Stimulated activated memory B cell treated with anti-CD40 and anti-IgM and Interleukin-4, amounts not matched to agents 10 μg/mL and 1 μg/mL and 100 μg/mL, for 72 hours (primary cell): ENCODE data around the gene CDK11B.

Experiments
- ATAC-seq: fragments of 150-1000 bp; cut with Tn5 transposase; 2 replicates; pipeline ENCODE4 v1.10.0; 2021
- H3K27ac Mint-ChIP-seq: one replicate; pipeline ENCODE4 v1.8.0; 2022; ENCODE audit warnings: mild to moderate bottlenecking, mixed read lengths
- H3K27me3 Mint-ChIP-seq: one replicate; pipeline ENCODE4 v1.8.0; 2022; ENCODE audit warnings: mixed read lengths
- H3K36me3 Mint-ChIP-seq: one replicate; pipeline ENCODE4 v1.8.0; 2022; ENCODE audit warnings: mixed read lengths
- H3K4me1 Mint-ChIP-seq: one replicate; pipeline ENCODE4 v1.8.0; 2022; ENCODE audit warnings: mixed read lengths
- H3K4me3 Mint-ChIP-seq: one replicate; pipeline ENCODE4 v1.8.0; 2022; ENCODE audit warnings: mild to moderate bottlenecking, moderate library complexity, mixed read lengths
- H3K9me3 Mint-ChIP-seq: one replicate; pipeline ENCODE4 v1.8.0; 2022; ENCODE audit warnings: mixed read lengths

CDK11B gene

DNA sequence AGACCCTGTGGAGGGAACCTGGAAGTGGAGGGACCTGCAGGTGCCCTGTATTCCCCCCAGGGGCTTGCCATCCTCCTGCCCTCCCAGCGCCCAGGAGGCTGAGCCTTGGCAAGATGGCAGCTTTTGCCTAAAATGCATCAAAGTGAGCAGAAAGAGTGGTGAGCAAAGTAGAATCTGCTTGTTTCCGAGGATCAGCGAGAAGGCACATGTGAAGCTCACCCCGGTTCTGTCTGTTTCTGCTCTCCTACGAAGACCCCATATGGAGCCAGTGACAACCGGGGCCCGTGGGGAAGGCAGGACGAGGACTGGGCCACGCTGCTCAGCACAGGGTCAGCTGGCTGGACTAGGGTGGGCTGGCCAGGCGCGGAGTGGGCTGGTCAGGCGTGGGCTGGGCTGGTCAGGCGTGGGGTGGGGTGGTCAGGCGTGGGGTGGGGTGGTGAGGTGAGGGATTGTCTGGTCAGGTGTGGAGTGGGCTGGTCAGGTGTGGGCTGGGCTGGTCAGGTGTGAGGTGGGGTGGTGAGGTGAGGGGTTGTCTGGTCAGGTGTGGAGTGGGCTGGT is 53.7 kb downstream of the CDK11B start:
- H3K27ac Mint-ChIP-seq = peak overlapping the region; percentile 74
- H3K36me3 Mint-ChIP-seq = no peaks in the 10 kb centered on the region
- H3K4me3 Mint-ChIP-seq = no peak overlapping the region
- H3K27me3 Mint-ChIP-seq = peaks cover 8% of the 10 kb centered on the region
- no peak for ATAC-seq
- H3K4me1 Mint-ChIP-seq = peaks cover 40% of the 10 kb centered on the region
- H3K9me3 Mint-ChIP-seq = no peaks in the 10 kb centered on the region

DNA sequence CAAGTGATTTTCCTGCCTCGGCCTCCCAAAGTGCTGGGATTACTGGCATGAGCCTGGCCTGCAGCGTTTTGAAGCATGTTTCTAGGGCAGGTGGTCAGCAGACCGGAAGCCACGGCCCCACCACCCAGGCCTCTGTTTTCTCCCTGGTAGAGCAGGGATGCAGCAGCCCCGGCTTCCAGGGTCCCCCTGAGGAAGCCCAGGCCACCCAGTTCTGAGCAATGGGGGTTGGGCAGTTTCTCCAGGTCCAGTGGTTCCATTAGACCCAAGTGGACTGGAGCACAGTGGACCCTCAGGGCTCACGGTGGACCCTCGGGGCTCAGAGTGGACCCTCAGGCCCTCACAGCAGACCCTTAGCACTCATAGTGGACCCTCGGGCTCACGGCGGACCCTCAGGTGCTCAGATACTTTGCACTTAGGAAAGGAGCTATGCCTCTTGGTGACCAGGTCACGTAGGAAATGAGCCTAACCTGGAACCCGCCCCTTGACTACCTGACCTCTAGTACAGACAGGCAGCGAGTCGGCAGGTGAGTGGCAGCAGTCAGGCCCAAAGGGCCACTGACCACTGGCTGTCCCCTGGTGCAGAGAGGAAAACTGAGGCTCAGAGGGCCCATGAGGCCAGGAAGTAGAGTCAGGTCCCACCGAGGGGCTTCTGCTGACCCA is 54.3 kb downstream of the CDK11B start:
- H3K9me3 Mint-ChIP-seq = no peaks in the 10 kb centered on the region
- peaks cover 40% of the 10 kb centered on the region for H3K4me1 Mint-ChIP-seq
- H3K27ac Mint-ChIP-seq = peak overlapping the region; percentile 74
- ATAC-seq = no peak
- no peaks in the 10 kb centered on the region for H3K36me3 Mint-ChIP-seq
- no peak overlapping the region for H3K4me3 Mint-ChIP-seq
- peaks cover 8% of the 10 kb centered on the region for H3K27me3 Mint-ChIP-seq

DNA sequence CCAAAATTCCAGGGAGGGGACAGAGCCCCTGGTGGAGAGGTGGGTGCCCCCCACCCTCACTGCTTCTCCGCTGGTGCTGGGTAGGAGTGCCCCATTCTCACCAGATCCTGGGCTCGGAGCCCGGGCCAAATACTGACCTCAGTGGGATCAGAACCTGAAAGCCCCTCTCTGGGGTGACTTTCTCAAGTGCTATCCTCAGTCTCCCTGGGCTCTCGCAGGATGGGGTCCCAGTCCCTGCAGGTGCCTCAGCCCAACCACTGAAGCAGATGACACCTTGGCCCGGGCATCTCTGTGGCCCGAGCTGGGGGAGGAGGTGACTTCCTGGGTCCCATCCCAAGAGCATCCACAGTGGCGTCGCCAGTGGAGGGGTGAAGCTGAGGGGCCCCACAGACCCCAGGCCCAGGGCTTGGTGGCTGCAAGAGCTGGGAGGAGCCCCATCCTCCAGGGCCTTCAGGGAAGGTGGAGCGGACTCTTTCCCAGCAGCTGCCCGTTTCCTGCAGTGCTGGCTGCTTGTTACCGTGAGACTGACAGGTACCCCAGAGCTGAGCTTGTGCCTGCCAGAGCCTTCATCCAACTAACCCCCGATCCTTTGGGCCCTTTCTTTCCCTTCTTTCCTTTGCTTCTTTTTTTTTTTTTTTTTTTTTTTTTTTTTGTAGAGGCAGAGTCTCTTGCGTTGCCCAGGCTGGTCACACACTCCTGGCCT is 55.0 kb downstream of the CDK11B start:
- H3K4me1 Mint-ChIP-seq = peaks cover 44% of the 10 kb centered on the region
- H3K4me3 Mint-ChIP-seq = no peak overlapping the region
- H3K27ac Mint-ChIP-seq = peak overlapping the region; percentile 74
- no peak for ATAC-seq
- H3K36me3 Mint-ChIP-seq = no peaks in the 10 kb centered on the region
- H3K9me3 Mint-ChIP-seq = no peaks in the 10 kb centered on the region
- H3K27me3 Mint-ChIP-seq = peaks cover 13% of the 10 kb centered on the region

DNA sequence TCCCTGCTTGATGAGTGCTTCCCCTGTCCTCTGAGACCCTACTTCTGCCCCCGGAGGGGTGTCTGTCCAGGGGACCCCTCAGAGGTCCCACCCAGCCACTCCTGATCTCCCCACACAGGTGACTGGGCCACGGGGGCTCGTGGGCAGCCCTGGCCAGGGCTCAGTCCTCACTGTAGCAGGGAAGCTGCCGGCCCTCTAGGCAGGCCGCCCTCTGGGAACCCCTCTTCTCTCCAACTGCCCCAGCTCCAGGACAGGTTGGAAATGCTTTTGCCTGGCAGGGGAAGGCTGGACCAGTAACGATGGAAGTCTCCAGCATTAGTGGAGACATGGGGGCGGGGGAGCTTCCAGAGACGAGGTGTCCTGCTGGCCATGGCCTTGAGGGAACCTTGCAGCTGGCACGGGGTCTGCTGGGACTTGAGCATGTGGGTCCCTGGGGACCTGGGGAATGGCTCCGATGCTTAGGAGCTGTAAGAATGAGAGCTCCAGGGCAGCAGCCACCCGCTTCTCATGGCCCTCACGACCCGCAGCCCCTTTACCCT is 55.8 kb downstream of the CDK11B start:
- no peaks in the 10 kb centered on the region for H3K9me3 Mint-ChIP-seq
- H3K4me1 Mint-ChIP-seq = peaks cover 46% of the 10 kb centered on the region
- no peak overlapping the region for H3K4me3 Mint-ChIP-seq
- peaks cover 19% of the 10 kb centered on the region for H3K27me3 Mint-ChIP-seq
- no peak overlapping the region for H3K27ac Mint-ChIP-seq
- ATAC-seq = no peak
- no peaks in the 10 kb centered on the region for H3K36me3 Mint-ChIP-seq

GRCh38 chr1:1602304-1602967 is 56.4 kb downstream of the CDK11B start:
- Mint-ChIP-seq H3K36me3 (no peaks in the 10 kb centered on the region), H3K27me3 (peaks cover 25% of the 10 kb centered on the region), H3K4me1 (peaks cover 47% of the 10 kb centered on the region), H3K9me3 (no peaks in the 10 kb centered on the region), H3K4me3 (no peak overlapping the region), H3K27ac (no peak overlapping the region)
- peak; percentile 26 for ATAC-seq

DNA sequence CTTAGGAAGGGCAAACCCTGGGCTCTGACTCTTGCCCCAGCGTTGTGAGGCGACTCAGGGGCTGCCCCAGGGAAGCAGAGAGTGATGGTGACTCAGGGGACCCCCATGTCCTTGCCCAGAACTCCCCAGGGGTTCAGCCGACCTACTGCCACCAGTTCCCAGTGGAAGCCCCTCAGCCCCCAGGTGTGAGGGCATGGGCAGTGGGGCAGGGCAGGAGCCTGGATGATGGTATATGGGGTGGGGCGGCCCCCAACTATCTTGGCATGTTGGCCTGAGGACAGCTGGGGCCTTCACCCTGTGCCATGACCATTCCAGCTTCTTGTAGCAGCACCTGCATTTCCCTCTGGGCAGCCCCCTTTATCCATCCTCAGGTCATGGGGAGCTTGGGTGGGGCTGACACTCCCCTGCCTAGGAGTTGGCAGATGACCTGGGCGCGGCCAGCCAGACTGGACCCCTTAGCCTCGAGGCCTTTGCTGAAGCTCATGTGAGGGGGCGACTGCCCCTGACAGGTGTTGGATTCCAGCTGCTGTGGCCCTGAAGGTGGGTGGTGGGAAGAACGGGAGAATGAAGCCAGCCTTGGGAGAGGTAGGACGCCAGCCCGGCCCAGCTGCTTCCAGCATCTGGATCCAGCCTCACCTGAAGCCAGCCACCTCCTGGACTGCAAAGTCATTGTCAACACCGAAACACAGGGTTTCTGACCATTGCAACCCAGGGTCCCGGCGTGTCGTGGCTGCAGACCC is 57.1 kb downstream of the CDK11B start:
- peaks cover 40% of the 10 kb centered on the region for H3K4me1 Mint-ChIP-seq
- H3K27me3 Mint-ChIP-seq = peaks cover 25% of the 10 kb centered on the region
- no peak overlapping the region for H3K4me3 Mint-ChIP-seq

GRCh38 chr1:1600861-1601563 is 57.8 kb downstream of the CDK11B start:
- ATAC-seq = no peak
- H3K4me3 Mint-ChIP-seq = peak overlapping the region; percentile 68
- H3K4me1 Mint-ChIP-seq = peaks cover 38% of the 10 kb centered on the region
- H3K27ac Mint-ChIP-seq = no peak overlapping the region
- no peaks in the 10 kb centered on the region for H3K36me3 Mint-ChIP-seq
- peaks cover 25% of the 10 kb centered on the region for H3K27me3 Mint-ChIP-seq
- H3K9me3 Mint-ChIP-seq = no peaks in the 10 kb centered on the region

More for the DNA sequence above, 57.1 kb downstream of the CDK11B start:
- no peaks in the 10 kb centered on the region for H3K9me3 Mint-ChIP-seq
- no peak overlapping the region for H3K27ac Mint-ChIP-seq
- no peak for ATAC-seq
- no peaks in the 10 kb centered on the region for H3K36me3 Mint-ChIP-seq

GRCh38 chr1:1599935-1600860 is 58.6 kb downstream of the CDK11B start, which contains the start of gene FNDC10:
Gene FNDC10, minus strand, starts transcription at chr1:1600135. Its CDS starts 120 bp downstream, at chr1:1600015.
- peaks cover 38% of the 10 kb centered on the region for H3K4me1 Mint-ChIP-seq
- peak; percentile 8 for ATAC-seq
- peak within 1 kb of the TSS; percentile 80 for H3K4me3 Mint-ChIP-seq
- peaks cover 24% of the 10 kb centered on the region for H3K27me3 Mint-ChIP-seq
- no peaks in the 10 kb centered on the region for H3K9me3 Mint-ChIP-seq
- no peaks in the 10 kb centered on the region for H3K36me3 Mint-ChIP-seq
- H3K27ac Mint-ChIP-seq = no peak within 1 kb of the TSS

DNA sequence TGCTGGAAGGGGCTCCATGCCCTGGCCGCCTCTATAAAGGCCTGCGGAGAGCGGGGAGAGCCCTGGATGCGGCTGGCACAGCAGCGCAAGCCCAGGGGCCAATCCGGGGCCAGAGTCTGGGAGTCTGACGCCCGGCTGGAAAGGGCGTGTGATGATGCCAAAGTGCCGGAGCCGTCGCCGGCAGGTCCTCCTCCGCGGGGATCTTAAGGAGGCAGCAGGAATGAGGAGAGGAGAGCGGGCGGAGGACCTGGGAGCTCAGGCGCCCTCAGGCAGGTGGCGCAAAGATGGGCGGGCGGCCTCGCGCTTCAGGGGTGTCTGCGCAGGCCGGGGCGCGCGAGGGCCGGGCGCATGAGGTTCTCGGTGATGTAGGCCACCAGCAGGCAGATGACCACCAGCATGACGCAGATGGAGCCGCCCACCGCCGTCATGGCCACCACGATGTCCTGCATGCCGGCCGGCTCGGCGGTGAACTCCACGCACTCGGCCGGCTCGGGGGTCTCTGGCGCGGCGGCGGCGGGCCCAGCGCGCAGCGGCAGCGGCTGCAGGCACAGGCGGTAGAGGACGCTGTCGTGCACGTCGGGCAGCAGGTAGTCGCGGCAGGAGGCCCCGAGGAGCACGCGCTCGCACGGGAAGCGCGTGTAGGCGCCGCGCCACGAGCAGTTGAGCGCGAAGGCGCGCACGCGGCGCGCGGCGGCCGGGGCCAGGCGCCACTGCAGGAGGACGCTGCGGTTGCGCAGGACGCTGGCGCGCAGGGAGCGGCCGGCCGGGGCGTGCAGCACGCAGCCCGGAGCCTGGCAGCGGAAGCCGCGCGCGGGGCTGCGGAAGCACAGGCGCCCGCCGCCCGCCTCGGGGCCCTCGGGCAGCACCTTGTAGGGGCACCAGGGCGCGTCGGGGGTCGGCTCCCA is 59.5 kb downstream of the CDK11B start:
- Mint-ChIP-seq H3K4me1 (peaks cover 38% of the 10 kb centered on the region), H3K4me3 (peak overlapping the region; percentile 80), H3K27me3 (peaks cover 17% of the 10 kb centered on the region), H3K27ac (no peak overlapping the region), H3K36me3 (no peaks in the 10 kb centered on the region), H3K9me3 (no peaks in the 10 kb centered on the region)
- ATAC-seq = peak; percentile 57

GRCh38 chr1:1598720-1599029 is 60.1 kb downstream of the CDK11B start:
- peaks cover 37% of the 10 kb centered on the region for H3K4me1 Mint-ChIP-seq
- no peak overlapping the region for H3K27ac Mint-ChIP-seq
- peaks cover 17% of the 10 kb centered on the region for H3K27me3 Mint-ChIP-seq
- ATAC-seq = no peak
- H3K36me3 Mint-ChIP-seq = no peaks in the 10 kb centered on the region
- no peaks in the 10 kb centered on the region for H3K9me3 Mint-ChIP-seq
- H3K4me3 Mint-ChIP-seq = peak overlapping the region; percentile 80

- Mint-ChIP-seq H3K9me3 (no peaks in the 10 kb centered on the region), H3K27me3 (peaks cover 17% of the 10 kb centered on the region), H3K27ac (no peak overlapping the region), H3K4me3 (no peak overlapping the region), H3K36me3 (no peaks in the 10 kb centered on the region), H3K4me1 (peaks cover 33% of the 10 kb centered on the region)
- no peak for ATAC-seq
Observed at GRCh38 chr1:1598051-1598719, 60.6 kb downstream of the CDK11B start.

DNA sequence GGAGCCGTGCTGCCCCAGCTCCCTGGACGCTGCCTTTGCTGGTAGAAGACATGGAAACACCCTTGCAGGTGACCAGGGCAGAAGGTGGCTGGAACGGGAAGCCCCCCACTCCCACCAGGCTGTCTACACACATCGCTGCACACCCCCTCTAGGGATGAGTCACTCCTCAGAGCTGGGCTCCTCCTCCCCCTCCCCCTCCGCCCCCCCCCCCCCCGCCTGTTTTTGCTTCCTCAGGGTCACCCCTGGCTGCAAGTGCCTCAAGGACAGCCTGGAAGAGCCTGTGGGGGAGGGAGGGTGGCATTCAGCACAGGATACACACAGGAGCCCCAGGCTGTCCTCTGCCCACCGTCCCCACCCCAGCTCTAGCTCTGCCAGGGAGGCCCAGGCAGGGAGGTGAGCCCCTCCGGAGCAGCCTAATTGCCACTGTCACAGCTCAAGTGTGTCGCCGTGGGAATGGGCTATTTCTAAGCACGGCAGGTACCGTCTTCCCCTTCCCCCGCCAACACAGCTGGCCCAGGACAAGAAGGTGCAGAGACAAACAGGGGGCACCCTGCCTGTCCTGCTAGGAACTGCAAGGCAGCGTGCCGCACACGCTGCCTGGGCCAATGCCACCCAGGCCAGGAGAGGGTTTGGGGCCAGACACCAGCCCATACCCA is 61.4 kb downstream of the CDK11B start:
- peaks cover 25% of the 10 kb centered on the region for H3K4me1 Mint-ChIP-seq
- H3K9me3 Mint-ChIP-seq = no peaks in the 10 kb centered on the region
- H3K36me3 Mint-ChIP-seq = no peaks in the 10 kb centered on the region
- H3K27me3 Mint-ChIP-seq = peaks cover 17% of the 10 kb centered on the region
- no peak overlapping the region for H3K27ac Mint-ChIP-seq
- H3K4me3 Mint-ChIP-seq = no peak overlapping the region
- ATAC-seq = peak; percentile 3
